GM21825 (cell line): Measurements from ENCODE around the gene FBXO22.

ENCODE experiments used
- ATAC-seq: cut with Tn5 transposase; IDR thresholded peaks from one replicate; pipeline ENCODE4 v1.9.1; 2021; ENCODE audit warnings: mild to moderate bottlenecking, moderate library complexity; ENCODE audit not compliant: unreplicated experiment

Gene FBXO22

GRCh38 chr15:75918135-75918534 lies 14.5 kb downstream of the FBXO22 start:
- no peak for ATAC-seq

- no peak for ATAC-seq
These were observed 16.4 kb downstream of the FBXO22 start for GRCh38 chr15:75920079-75920478.

GRCh38 chr15:75921732-75922703 lies 18.3 kb downstream of the FBXO22 start:
- ATAC-seq = no peak

- no peak for ATAC-seq
These were observed 20.1 kb downstream of the FBXO22 start for GRCh38 chr15:75923756-75924155.

GRCh38 chr15:75924576-75924975 lies 20.9 kb downstream of the FBXO22 start:
- ATAC-seq = no peak

GRCh38 chr15:75925440-75925839 lies 21.8 kb downstream of the FBXO22 start:
- ATAC-seq = no peak

GRCh38 chr15:75926931-75927330 lies 23.3 kb downstream of the FBXO22 start:
- no peak for ATAC-seq

- no peak for ATAC-seq
These were observed 23.9 kb downstream of the FBXO22 start for GRCh38 chr15:75927601-75928000.

GRCh38 chr15:75928680-75929608 lies 25.3 kb downstream of the FBXO22 start:
- ATAC-seq = no peak

- ATAC-seq = no peak
These were observed 26.3 kb downstream of the FBXO22 start for GRCh38 chr15:75929799-75930565.

GRCh38 chr15:75930866-75931265 lies 27.2 kb downstream of the FBXO22 start:
- no peak for ATAC-seq

- ATAC-seq = no peak
These were observed 38.8 kb downstream of the FBXO22 start for GRCh38 chr15:75942464-75942863.

GRCh38 chr15:75943246-75943645 lies 39.6 kb downstream of the FBXO22 start:
- ATAC-seq = no peak

GRCh38 chr15:75943713-75944215 lies 40.1 kb downstream of the FBXO22 start:
- no peak for ATAC-seq

- no peak for ATAC-seq
These were observed 42.3 kb downstream of the FBXO22 start for GRCh38 chr15:75945953-75946352.

- ATAC-seq = no peak
These were observed 43.4 kb downstream of the FBXO22 start for GRCh38 chr15:75947092-75947491.

GRCh38 chr15:75948761-75949296 lies 45.2 kb downstream of the FBXO22 start:
- no peak for ATAC-seq

- ATAC-seq = no peak
These were observed 48.8 kb downstream of the FBXO22 start for GRCh38 chr15:75952525-75952924.

- no peak for ATAC-seq
These were observed 52.0 kb downstream of the FBXO22 start for GRCh38 chr15:75955720-75956119.

- no peak for ATAC-seq
These were observed 57.7 kb downstream of the FBXO22 start for GRCh38 chr15:75961331-75961730.
